HepG2 (cell line): Measurements from ENCODE around the gene ZBTB21. TPM values are rescaled to one million over a fixed set of nuclear protein-coding genes. Genes with fewer than 3 reads are reported as not detected.

Experiments
- ATAC-seq: fragments of 200-7000 bp; cut with Tn5 transposase; 3 replicates; pipeline ENCODE4 v1.9.1; 2020; ENCODE audit warnings: mild to moderate bottlenecking, moderate library complexity
- BruUV-seq: library from RNA; stranded (reverse); fragments of 400-500 nt; replicated peaks from 2 replicates; lab custom pipeline; 2021; lab: Mats Ljungman, UMichigan
- CTCF ChIA-PET: fragments of 300-600 bp; formaldehyde crosslinking; extraction: SDS; loops from one replicate; lab custom pipeline; 2021; ENCODE audit warnings: low total read pairs, inconsistent platforms, low intra/inter-chr PET ratio; lab: Yijun Ruan, JAX
- POLR2A ChIA-PET: fragments of 350-600 bp; sonication (Branson Sonifier 250); formaldehyde crosslinking; loops from one replicate; lab custom pipeline; 2020; ENCODE audit warnings: antibody characterized with exemption, inconsistent platforms; lab: Yijun Ruan, JAX
- DNase-seq: peaks from one replicate; pipeline ENCODE4 v3.0.0-alpha.2; 2015; ENCODE audit warnings: low spot score
- FAIRE-seq: peaks from 3 replicates; lab custom pipeline; 2011; peaks lifted over from hg19 to GRCh38; lab: Jason Lieb, UNC
- H2AFZ ChIP-seq: one replicate; pipeline ENCODE4 v1.6.1; 2011; ENCODE audit warnings: low read length, inconsistent platforms
- H3K27ac ChIP-seq: fragments of 300-600 bp; 3 replicates; pipeline ENCODE4 v1.8.0; 2011; ENCODE audit warnings: mixed run types, mild to moderate bottlenecking, mixed read lengths, low read length, inconsistent platforms; ENCODE audit not compliant: insufficient read depth; ENCODE audit errors: extremely low read length
- H3K27me3 ChIP-seq, 2 experiments: fragments of 200-600 bp in 1 of 2; 2 replicates in 1 of 2; 3 replicates in 1 of 2; pipeline versions ENCODE4 v1.6.0 to v1.8.0; 2011; ENCODE audit warnings: low read length in 2 of 2, mild to moderate bottlenecking in 2 of 2, moderate library complexity in 2 of 2, inconsistent platforms in 1 of 2; ENCODE audit not compliant: insufficient read depth in 2 of 2, control insufficient read depth in 1 of 2
- H3K36me3 ChIP-seq, 2 experiments: fragments of 200-600 bp in 1 of 2; replicated peaks in 1 of 2; 2 replicates in 1 of 2; 3 replicates in 1 of 2; pipeline versions ENCODE4 v1.5.1 to v1.8.0; 2011; ENCODE audit warnings: low read length in 2 of 2, inconsistent platforms in 1 of 2; ENCODE audit not compliant: insufficient read depth in 2 of 2, control insufficient read depth in 1 of 2
- H3K4me1 ChIP-seq: 2 replicates; pipeline ENCODE4 v1.5.1; 2012; ENCODE audit warnings: low read length, inconsistent platforms; ENCODE audit not compliant: insufficient read depth
- H3K4me2 ChIP-seq: 2 replicates; pipeline ENCODE4 v1.6.0; 2011; ENCODE audit warnings: low read depth, low read length, inconsistent platforms
- H3K4me3 ChIP-seq, 3 experiments: fragments of 200-600 bp in 1 of 3; sonication (generic), shearing (Covaris generic) in 1 of 3; replicated peaks in 1 of 3; 2 replicates each; pipeline ENCODE4 v1.5.1; 2011 to 2016; ENCODE audit warnings: low read length in 3 of 3, inconsistent platforms in 2 of 3, low read depth in 2 of 3, mild to moderate bottlenecking in 2 of 3, control low read depth in 1 of 3, mixed read lengths in 1 of 3; ENCODE audit not compliant: insufficient read depth in 1 of 3
- H3K79me2 ChIP-seq: one replicate; pipeline ENCODE4 v1.6.1; 2011; ENCODE audit warnings: low read length, inconsistent platforms; ENCODE audit not compliant: insufficient read depth
- H3K9ac ChIP-seq: 2 replicates; pipeline ENCODE4 v1.6.0; 2011; ENCODE audit warnings: mild to moderate bottlenecking, low read depth, low read length, inconsistent platforms; ENCODE audit not compliant: insufficient read depth
- H3K9me3 ChIP-seq: 2 replicates; pipeline ENCODE4 v1.5.1; 2012; ENCODE audit warnings: mild to moderate bottlenecking, low read length
- H4K20me1 ChIP-seq: 2 replicates; pipeline ENCODE4 v1.6.0; 2011; ENCODE audit warnings: inconsistent platforms, mild to moderate bottlenecking, low read length, moderate library complexity; ENCODE audit not compliant: insufficient read depth
- ATF1 ChIP-seq: IDR thresholded peaks from 2 replicates; pipeline ENCODE4 v1.6.1; 2016; ENCODE audit warnings: mild to moderate bottlenecking, control low read depth
- CHCHD3 ChIP-seq: sonication (generic); formaldehyde crosslinking; IDR thresholded peaks from 2 replicates; pipeline ENCODE4 v1.8.0; 2022; ENCODE audit warnings: mild to moderate bottlenecking, missing genetic modification reagents, moderate library complexity
- MAFF ChIP-seq: IDR thresholded peaks from 2 replicates; pipeline ENCODE4 v1.6.1; 2011; ENCODE audit warnings: low read depth, low read length, improper control_type of control experiment
- PHF21A ChIP-seq: sonication (generic); formaldehyde crosslinking; IDR thresholded peaks from 2 replicates; pipeline ENCODE4 v1.5.0; 2020; ENCODE audit warnings: mild to moderate bottlenecking, missing genetic modification reagents
- SNAPC2 ChIP-seq: sonication (generic); formaldehyde crosslinking; IDR thresholded peaks from 2 replicates; pipeline ENCODE4 v1.8.1; 2022; ENCODE audit warnings: mild to moderate bottlenecking, missing genetic modification reagents
- SP5 ChIP-seq: IDR thresholded peaks from 2 replicates; pipeline ENCODE4 v1.6.1; 2016; ENCODE audit warnings: low read depth, borderline replicate concordance
- THAP9 ChIP-seq: sonication (generic); formaldehyde crosslinking; IDR thresholded peaks from 2 replicates; pipeline ENCODE4; 2020; ENCODE audit warnings: missing genetic modification reagents, mild to moderate bottlenecking, borderline replicate concordance
- TIGD3 ChIP-seq: sonication (generic); formaldehyde crosslinking; IDR thresholded peaks from 2 replicates; pipeline ENCODE4 v1.5.1; 2020; ENCODE audit warnings: mild to moderate bottlenecking, missing genetic modification reagents, borderline replicate concordance
- TMF1 ChIP-seq: sonication (generic); formaldehyde crosslinking; IDR thresholded peaks from 2 replicates; pipeline ENCODE4 v1.8.1; 2022; ENCODE audit warnings: low read depth, missing genetic modification reagents
- U2AF1 ChIP-seq: fragments of 200-400 bp; formaldehyde crosslinking; optimal IDR thresholded peaks from 2 replicates; pipeline ENCODE3; 2017; ENCODE audit warnings: mild to moderate bottlenecking, low read depth, low read length
- ZBTB49 ChIP-seq: sonication (generic); formaldehyde crosslinking; IDR thresholded peaks from 2 replicates; pipeline ENCODE4 v1.4.0; 2020; ENCODE audit warnings: missing genetic modification reagents, borderline replicate concordance
- ZNF17 ChIP-seq: sonication (generic); formaldehyde crosslinking; IDR thresholded peaks from 2 replicates; pipeline ENCODE4 v1.5.0; 2020; ENCODE audit warnings: mild to moderate bottlenecking, missing genetic modification reagents
- ZNF484 ChIP-seq: sonication (generic); formaldehyde crosslinking; IDR thresholded peaks from 2 replicates; pipeline ENCODE4 v1.5.1; 2020; ENCODE audit warnings: mild to moderate bottlenecking, low read depth, missing genetic modification reagents, borderline replicate concordance
- ZNF644 ChIP-seq: IDR thresholded peaks from 2 replicates; pipeline ENCODE4 v1.6.1; 2016; ENCODE audit warnings: low read depth
- ZNF710 ChIP-seq: sonication (generic); formaldehyde crosslinking; IDR thresholded peaks from 2 replicates; pipeline ENCODE4 v1.5.0; 2020; ENCODE audit warnings: mild to moderate bottlenecking, missing genetic modification reagents, borderline replicate concordance
- WGBS: methylation state at CpG from one replicate; pipeline ENCODE4 v1.1.6; 2017; ENCODE audit warnings: low lambda C conversion rate; 5-methylcytosine and 5-hydroxymethylcytosine counted together
- in situ Hi-C: cut with HindIII; loops from 2 replicates; pipeline ENCODE4 v1.10.0; 2017; ENCODE audit warnings: low pct_unique_long_range_greater_than_20kb; ENCODE audit not compliant: extremely low pct_ligation_motif_present
- intact Hi-C: fragments of 100-400 bp; cut with micrococcal nuclease; formaldehyde crosslinking; loops from one replicate; pipeline ENCODE4 v1.10.0; 2022; ENCODE audit not compliant: unreplicated experiment
- polyA plus RNA-seq, 8 experiments: library from polyadenylated mRNA; depleted of rRNA in 3 of 8; stranded (reverse) in 7 of 8; unstranded in 1 of 8; fragments of >200 nt; fragmentation: Illumina TruSeq in 4 of 8; extraction: Trizol in 4 of 8; gene quantifications; 2 replicates each; pipeline versions ENCODE4 v1.2.1 to v1.2.3, GENCODE V29; 2011 to 2016; ENCODE audit warnings: low read depth in 4 of 8, missing spikeins in 1 of 8, mixed read lengths in 1 of 8; ENCODE audit not compliant: insufficient read depth in 1 of 8
- total RNA-seq, 5 experiments: library from RNA; depleted of rRNA; stranded (reverse); fragments of >200 nt; fragmentation: Illumina TruSeq; extraction: Trizol; gene quantifications; 2 replicates each; pipeline ENCODE4 v1.2.3, GENCODE V29; 2016; ENCODE audit warnings: low read depth in 1 of 5

The ZBTB21 gene
- total and polyA plus RNA-seq, 2 of the 13 experiments (the other 11 are each of a cell fraction or from before 2014, with no cell fraction given): 4.5 to 6.1 TPM

- TF ChIP-seq TIGD3 (CRISPR knock-in tag): no peak
Measured at GRCh38 chr21:42038393-42038792, 28.2 kb upstream of the ZBTB21 start (continued).

- peak overlapping the region; percentile 1 for H3K27ac ChIP-seq
- peak overlapping the region; percentile 77 for H2AFZ ChIP-seq
- ATAC-seq (peak; percentile 91), DNase-seq (peak; percentile 85), FAIRE-seq (peak; percentile 90)
- under 1% methylated on average over 9 of the region's 12 CpGs for WGBS
- ChIA-PET POLR2A (interaction anchor here (1.1 kb wide), 1 partner anchor 28 kb away, joined by 4 read pairs; the partner anchor contains the start of gene ZBTB21), CTCF (no interaction called here)
- H3K79me2 ChIP-seq: no peaks in the 10 kb centered on the region
- no peaks in the 10 kb centered on the region for H4K20me1 ChIP-seq
- in situ Hi-C loops (no loop called here), intact Hi-C loops (no loop called here)
- no peaks in the 10 kb centered on the region for H3K9me3 ChIP-seq
- H3K4me2 ChIP-seq: peak overlapping the region; percentile 78
- H3K4me1 ChIP-seq: peaks cover 38% of the 10 kb centered on the region
- no TSS peak for BruUV-seq
- H3K36me3 ChIP-seq: no peaks in the 10 kb centered on the region
- peak overlapping the region; percentile 34; the same call in 1 of the 2 replicates for H3K9ac ChIP-seq
- peaks cover 0 to 22% of the 10 kb centered on the region in 2 experiments; a peak in 3 of 5 replicates for H3K27me3 ChIP-seq
- H3K4me3 ChIP-seq: peak overlapping the region in 1 of 3 experiments; percentile 43; a peak in 2 of 6 replicates
- 0 out of 2 replicates have a peak, but pooled peaks have one; percentile 32 for TF ChIP-seq ZNF710 (CRISPR knock-in tag)
- no peak for TF ChIP-seq THAP9 (CRISPR knock-in tag)
- peak; percentile 72; the same call in 1 of the 2 replicates for TF ChIP-seq SP5
- TF ChIP-seq ZNF484 (CRISPR knock-in tag): no peak
- TF ChIP-seq U2AF1: no peak
- no peak for TF ChIP-seq MAFF
- TF ChIP-seq SNAPC2 (CRISPR knock-in tag): no peak
- no peak for TF ChIP-seq TMF1 (CRISPR knock-in tag)
- no peak for TF ChIP-seq CHCHD3 (CRISPR knock-in tag)
- TF ChIP-seq ZNF644: peak; percentile 81; the same call in 1 of the 2 replicates
- TF ChIP-seq ZBTB49: no peak
- no peak for TF ChIP-seq ZNF17 (CRISPR knock-in tag)
- peak; percentile 73 for TF ChIP-seq PHF21A
- no peak for TF ChIP-seq ATF1 (CRISPR knock-in tag)
Measured at GRCh38 chr21:42037943-42038342, 27.8 kb upstream of the ZBTB21 start.
